CD14-positive monocyte (primary cell): ENCODE measurements around the gene TTBK1. TPM values are rescaled to one million over a fixed set of nuclear protein-coding genes. Genes with fewer than 3 reads are reported as not detected.

Experiments
- DNase-seq, 3 donors: peaks; one replicate each; pipeline ENCODE4 v3.0.0-alpha.2; 2011 to 2022
- H2AFZ ChIP-seq: 2 replicates; pipeline ENCODE4 v1.6.0; 2012; ENCODE audit warnings: mild to moderate bottlenecking, low read depth, low read length, inconsistent platforms; ENCODE audit not compliant: insufficient read depth, poor library complexity, severe bottlenecking
- H3K27ac ChIP-seq, 2 donors: 1 replicate in 1 of 2; 2 replicates in 1 of 2; pipeline ENCODE4 v1.5.1; 2012 to 2013; ENCODE audit warnings: low read length in 2 of 2, control low read depth in 1 of 2, inconsistent platforms in 1 of 2, low read depth in 1 of 2, mild to moderate bottlenecking in 1 of 2
- H3K27me3 ChIP-seq, 2 donors: one replicate each; pipeline versions ENCODE4 v1.6.0 to v1.6.1; 2011 to 2013; ENCODE audit warnings: low read length in 2 of 2; ENCODE audit not compliant: control insufficient read depth in 2 of 2, insufficient read depth in 2 of 2
- H3K36me3 ChIP-seq, 2 donors: replicated peaks in 1 of 2; 1 replicate in 1 of 2; 2 replicates in 1 of 2; pipeline versions ENCODE4 v1.5.1 to v1.6.1; 2012 to 2013; ENCODE audit warnings: low read length in 2 of 2, control low read depth in 1 of 2, inconsistent platforms in 1 of 2, mild to moderate bottlenecking in 1 of 2; ENCODE audit not compliant: insufficient read depth in 2 of 2, control insufficient read depth in 1 of 2
- H3K4me1 ChIP-seq, 2 donors: 1 replicate in 1 of 2; 2 replicates in 1 of 2; pipeline versions ENCODE4 v1.5.1 to v1.6.1; 2012 to 2013; ENCODE audit warnings: low read length in 2 of 2, control low read depth in 1 of 2, inconsistent platforms in 1 of 2, mild to moderate bottlenecking in 1 of 2, moderate library complexity in 1 of 2; ENCODE audit not compliant: insufficient read depth in 2 of 2, control insufficient read depth in 1 of 2
- H3K4me2 ChIP-seq: replicated peaks from 2 replicates; pipeline ENCODE3; 2012; ENCODE audit warnings: low read length, moderate library complexity, mild to moderate bottlenecking; ENCODE audit not compliant: poor library complexity, severe bottlenecking; ENCODE audit errors: extremely low read depth
- H3K4me3 ChIP-seq, 3 experiments: fragments of 200-600 bp in 1 of 3; sonication (generic) in 1 of 3; replicated peaks in 1 of 3; 1 replicate in 2 of 3; 2 replicates in 1 of 3; pipeline ENCODE4 v1.5.1; 2011 to 2013; ENCODE audit warnings: low read length in 3 of 3, mild to moderate bottlenecking in 3 of 3, control low read depth in 2 of 3, low read depth in 2 of 3, inconsistent platforms in 1 of 3, moderate library complexity in 1 of 3
- H3K79me2 ChIP-seq: 2 replicates; pipeline ENCODE4 v1.6.0; 2012; ENCODE audit warnings: mild to moderate bottlenecking, control low read depth, inconsistent platforms, low read length, moderate library complexity; ENCODE audit not compliant: insufficient read depth
- H3K9ac ChIP-seq: 2 replicates; pipeline ENCODE4 v1.6.0; 2017; ENCODE audit warnings: low read length, mild to moderate bottlenecking; ENCODE audit not compliant: insufficient read depth, poor library complexity, severe bottlenecking
- H3K9me3 ChIP-seq, 2 donors: replicated peaks in 1 of 2; 1 replicate in 1 of 2; 2 replicates in 1 of 2; pipeline versions ENCODE4 v1.5.1 to v1.6.1; 2012 to 2013; ENCODE audit warnings: low read length in 2 of 2, control low read depth in 1 of 2; ENCODE audit not compliant: control insufficient read depth in 1 of 2, insufficient read depth in 1 of 2
- H4K20me1 ChIP-seq: 2 replicates; pipeline ENCODE4 v1.6.0; 2012; ENCODE audit warnings: mild to moderate bottlenecking, low read length, control low read depth, moderate library complexity; ENCODE audit not compliant: insufficient read depth
- H3K27ac Mint-ChIP-seq, 7 donors: one replicate each; pipeline ENCODE4 v1.8.0; 2020; ENCODE audit warnings: mild to moderate bottlenecking in 7 of 7, mixed read lengths in 7 of 7, moderate library complexity in 6 of 7, inconsistent platforms in 2 of 7
- H3K27me3 Mint-ChIP-seq, 3 donors: one replicate each; pipeline ENCODE4 v1.8.0; 2021 to 2022; ENCODE audit warnings: low read depth in 3 of 3, mild to moderate bottlenecking in 3 of 3, mixed read lengths in 3 of 3, moderate library complexity in 3 of 3, inconsistent platforms in 1 of 3
- H3K36me3 Mint-ChIP-seq, 2 donors: one replicate each; pipeline ENCODE4 v1.8.0; 2020; ENCODE audit warnings: mixed read lengths in 2 of 2, inconsistent platforms in 1 of 2, mild to moderate bottlenecking in 1 of 2
- H3K4me1 Mint-ChIP-seq: one replicate; pipeline ENCODE4 v1.8.0; 2020; ENCODE audit warnings: mild to moderate bottlenecking, mixed read lengths
- H3K4me3 Mint-ChIP-seq, 2 donors: one replicate each; pipeline ENCODE4 v1.8.0; 2020; ENCODE audit warnings: mild to moderate bottlenecking in 2 of 2, mixed read lengths in 2 of 2, moderate library complexity in 1 of 2
- H3K9me3 Mint-ChIP-seq, 7 donors: one replicate each; pipeline ENCODE4 v1.8.0; 2020 to 2022; ENCODE audit warnings: mixed read lengths in 7 of 7, mild to moderate bottlenecking in 6 of 7, moderate library complexity in 6 of 7, inconsistent platforms in 2 of 7
- CTCF ChIP-seq: fragments of 200-600 bp; IDR thresholded peaks from one replicate; pipeline ENCODE4 v1.8.0; 2022; ENCODE audit warnings: antibody characterized with exemption, mild to moderate bottlenecking
- WGBS: methylation state at CpG from one replicate; pipeline ENCODE4 v1.1.5; 2013; ENCODE audit warnings: missing lambda C conversion rate; ENCODE audit not compliant: insufficient coverage; 5-methylcytosine and 5-hydroxymethylcytosine counted together
- intact Hi-C, 2 donors: fragments of 100-400 bp; cut with micrococcal nuclease; formaldehyde crosslinking; loops; one replicate each; pipeline versions ENCODE4 v1.15.0 to v1.15.1; 2023
- polyA plus RNA-seq, 3 donors: library from polyadenylated mRNA; depleted of rRNA in 1 of 3; unstranded in 2 of 3; stranded (reverse) in 1 of 3; fragments of 300-500 nt in 2 of 3; fragments of >200 nt in 1 of 3; fragmentation: Illumina TruSeq in 2 of 3; gene quantifications; 1 replicate in 2 of 3; 2 replicates in 1 of 3; pipeline ENCODE4 v1.2.3, GENCODE V29; 2012 to 2021

The TTBK1 gene
- polyA plus RNA-seq, 3 donors, result not detected

- H3K9me3 Mint-ChIP-seq, result peaks cover 0 to 2% (median 0%) of the 10 kb centered on the region in 7 donors
- H4K20me1 ChIP-seq, result no peaks in the 10 kb centered on the region
- DNase-seq, result no peak
- peaks cover 49 to 52% of the 10 kb centered on the region in 2 donors for H3K36me3 Mint-ChIP-seq
- H3K4me1 Mint-ChIP-seq, result no peaks in the 10 kb centered on the region
- H3K79me2 ChIP-seq, result no peaks in the 10 kb centered on the region
- no peak overlapping the region for H3K27ac ChIP-seq
- no peak overlapping the region for H3K4me3 Mint-ChIP-seq
- no peak overlapping the region for H3K4me2 ChIP-seq
- TF ChIP-seq CTCF, result no peak
- intact Hi-C loops, result no loop called here
- H3K9me3 ChIP-seq, result no peaks in the 10 kb centered on the region
- H2AFZ ChIP-seq, result no peak overlapping the region
- H3K27me3 Mint-ChIP-seq, result no peaks in the 10 kb centered on the region
- H3K9ac ChIP-seq, result no peak overlapping the region
- H3K36me3 ChIP-seq, result peaks cover 39 to 49% of the 10 kb centered on the region in 2 donors
- WGBS, result 100% methylated on average over 7 of the region's 11 CpGs
- peak overlapping the region in 2 of 7 donors; percentile 47 to 50 for H3K27ac Mint-ChIP-seq
- no peak overlapping the region for H3K4me3 ChIP-seq
- no peaks in the 10 kb centered on the region for H3K27me3 ChIP-seq
- no peaks in the 10 kb centered on the region for H3K4me1 ChIP-seq
Measured at GRCh38 chr6:43213431-43213830, 29.9 kb upstream of the TTBK1 start.

- Histone ChIP-seq H4K20me1 (no peaks in the 10 kb centered on the region), H3K9me3 (no peaks in the 10 kb centered on the region), H3K4me1 (no peaks in the 10 kb centered on the region), H3K36me3 (peaks cover 45 to 65% of the 10 kb centered on the region in 2 donors), H2AFZ (no peak overlapping the region), H3K79me2 (no peaks in the 10 kb centered on the region), H3K27ac (no peak overlapping the region), H3K4me3 (no peak overlapping the region), H3K27me3 (no peaks in the 10 kb centered on the region), H3K9ac (no peak overlapping the region), H3K4me2 (no peak overlapping the region)
- no peak overlapping the region for H3K27ac Mint-ChIP-seq
- no peaks in the 10 kb centered on the region for H3K4me1 Mint-ChIP-seq
- peaks cover 57 to 60% of the 10 kb centered on the region in 2 donors for H3K36me3 Mint-ChIP-seq
- no peak for TF ChIP-seq CTCF
- no peak for DNase-seq
- no peak overlapping the region for H3K4me3 Mint-ChIP-seq
- intact Hi-C loops, result no loop called here
- WGBS, result 97% methylated on average over 8 of the region's 8 CpGs
- peaks cover 0 to 2% (median 0%) of the 10 kb centered on the region in 7 donors for H3K9me3 Mint-ChIP-seq
- H3K27me3 Mint-ChIP-seq, result peaks cover 0 to 4% (median 0%) of the 10 kb centered on the region in 3 donors
Measured at GRCh38 chr6:43215066-43215465, 28.2 kb upstream of the TTBK1 start.
